Measurements from ENCODE around the gene CSRP3.
"Not testable (repeated sequence)": the region's sequence is repeated elsewhere in the genome, so short reads cannot be mapped to it uniquely, and the experiment has no call there.

The CSRP3 gene

DNA sequence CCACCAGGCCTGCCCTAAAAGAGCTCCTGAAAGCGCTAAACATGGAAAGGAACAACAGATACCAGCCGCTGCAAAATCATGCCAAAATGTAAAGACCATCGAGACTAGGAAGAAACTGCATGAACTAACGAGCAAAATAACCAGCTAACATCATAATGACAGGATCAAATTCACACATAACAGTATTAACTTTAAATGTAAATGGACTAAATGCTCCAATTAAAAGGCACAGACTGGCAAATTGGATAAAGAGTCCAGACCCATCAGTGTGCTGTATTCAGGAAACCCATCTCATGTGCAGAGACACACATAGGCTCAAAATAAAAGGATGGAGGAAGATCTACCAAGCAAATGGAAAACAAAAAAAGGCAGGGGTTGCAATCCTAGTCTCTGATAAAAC, 64.9 kb downstream of the CSRP3 start:
- H3K27ac ChIP-seq; DNase-seq (ENCODE audit: low read depth, low spot score): not testable (repeated sequence)

DNA sequence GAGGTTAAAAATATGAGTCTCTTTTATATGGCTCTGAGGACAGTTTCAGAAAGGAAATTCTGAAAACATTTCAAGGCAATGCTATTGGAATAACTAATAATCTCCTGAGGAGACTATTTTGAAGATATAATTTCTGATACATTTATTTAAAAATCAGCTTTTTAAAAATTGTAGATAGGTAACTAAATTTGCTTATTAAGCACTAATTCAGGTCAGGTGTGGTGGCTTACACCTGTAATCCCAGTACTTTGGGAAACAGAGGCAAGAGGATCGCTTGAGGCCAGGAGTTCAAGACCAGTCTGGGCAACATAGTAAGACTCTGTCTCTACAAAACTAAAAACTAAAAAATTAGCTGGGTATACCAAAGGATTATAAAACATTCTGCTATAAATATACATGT, 67.8 kb downstream of the CSRP3 start:
- no peak for DNase-seq (ENCODE audit: low read depth, low spot score)
- H3K27ac ChIP-seq = no peak overlapping the region

Data from epithelial cell of prostate (primary cell).